Stimulated activated CD4-positive, alpha-beta T cell treated with anti-CD3 and anti-CD28 coated beads, Interleukin-12 subunit alpha, Interleukin-12 subunit beta, amount 100 ng/mL, for 4 hours (primary cell): Measurements from ENCODE around the gene DYNC1I1.
A peak's percentile ranks its signal among the peaks of the same experiment; 100 is the strongest.

Source experiments
- DNase-seq: peaks from one replicate; pipeline ENCODE4 v3.0.0-alpha.2; 2020

Gene DYNC1I1

DNA sequence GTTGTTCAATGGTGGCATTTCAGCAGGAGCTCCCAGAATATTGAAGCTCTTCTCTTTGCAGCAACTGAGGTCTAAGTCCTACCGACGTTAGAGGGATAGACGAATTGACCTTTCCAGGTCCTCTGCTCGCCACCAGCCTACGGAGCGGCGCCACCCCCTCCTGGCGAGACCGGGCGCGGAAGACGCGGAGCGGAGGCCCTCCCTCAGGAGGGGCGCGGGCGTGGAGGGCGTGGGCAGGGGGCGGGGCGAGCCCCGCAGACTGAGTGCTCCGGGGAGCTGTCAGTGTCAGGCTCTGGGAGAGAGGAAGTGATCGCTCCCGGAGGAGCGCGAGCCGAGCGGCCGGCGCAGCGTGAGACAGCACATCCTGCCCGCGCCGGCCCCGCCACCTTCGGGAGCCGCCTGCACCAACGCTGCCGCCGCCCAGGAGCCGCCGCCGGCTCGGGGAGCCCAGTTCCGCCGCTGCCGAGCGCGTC lies at the start of gene DYNC1I1:
TSS of gene DYNC1I1 (plus strand) at position 257 of the 473 bp plus-strand sequence. CDS start 32,176 bp downstream, outside the sequence.
- DNase-seq = peak; percentile 15

DNA sequence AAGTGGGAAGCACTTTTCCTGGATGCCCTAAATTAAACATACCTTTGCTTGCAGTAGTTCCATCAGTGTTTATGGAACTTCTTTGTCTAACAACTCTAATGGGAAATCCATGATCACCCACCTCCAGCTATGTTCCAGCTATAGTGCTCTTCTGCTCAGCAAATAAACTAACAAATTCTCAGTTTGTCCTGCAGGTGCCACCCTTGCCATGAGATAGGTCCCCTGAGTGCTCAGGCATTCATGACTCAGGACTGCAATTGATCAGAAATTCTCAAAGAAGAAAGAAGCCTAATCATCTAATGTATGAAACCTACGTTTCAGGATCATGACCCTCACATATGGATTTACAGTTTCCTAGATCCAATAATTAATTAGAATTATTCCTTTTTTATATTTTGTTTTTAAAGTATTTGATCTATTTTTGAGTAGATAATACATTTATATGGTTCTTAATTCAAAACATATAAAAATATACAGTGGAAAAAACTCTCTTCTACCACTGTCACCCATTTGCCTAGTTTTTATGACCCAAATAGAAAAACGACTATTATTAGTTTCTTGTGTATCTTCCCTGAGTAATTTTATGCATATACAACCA lies 48.7 kb upstream of the DYNC1I1 start:
- DNase-seq = no peak

DNA sequence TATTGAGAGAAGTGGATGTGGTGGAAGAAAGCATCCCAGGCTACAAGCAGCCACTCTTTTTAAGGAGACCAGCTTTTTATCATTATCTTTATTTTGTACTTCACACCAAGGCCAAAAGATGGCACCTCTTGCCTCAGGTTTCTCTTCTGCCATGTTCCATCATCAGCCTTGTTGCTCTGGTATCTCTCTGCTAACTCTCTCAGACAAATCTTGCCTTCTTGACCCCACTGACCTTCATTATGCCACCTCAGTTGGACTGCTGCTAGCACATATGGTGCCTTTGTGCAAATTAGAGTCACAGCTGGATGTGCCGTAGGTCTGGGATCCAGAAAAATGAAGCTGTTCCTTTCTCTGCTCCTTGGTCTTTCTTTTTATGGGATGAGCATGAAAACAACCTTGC lies 47.1 kb upstream of the DYNC1I1 start:
- DNase-seq = no peak

DNA sequence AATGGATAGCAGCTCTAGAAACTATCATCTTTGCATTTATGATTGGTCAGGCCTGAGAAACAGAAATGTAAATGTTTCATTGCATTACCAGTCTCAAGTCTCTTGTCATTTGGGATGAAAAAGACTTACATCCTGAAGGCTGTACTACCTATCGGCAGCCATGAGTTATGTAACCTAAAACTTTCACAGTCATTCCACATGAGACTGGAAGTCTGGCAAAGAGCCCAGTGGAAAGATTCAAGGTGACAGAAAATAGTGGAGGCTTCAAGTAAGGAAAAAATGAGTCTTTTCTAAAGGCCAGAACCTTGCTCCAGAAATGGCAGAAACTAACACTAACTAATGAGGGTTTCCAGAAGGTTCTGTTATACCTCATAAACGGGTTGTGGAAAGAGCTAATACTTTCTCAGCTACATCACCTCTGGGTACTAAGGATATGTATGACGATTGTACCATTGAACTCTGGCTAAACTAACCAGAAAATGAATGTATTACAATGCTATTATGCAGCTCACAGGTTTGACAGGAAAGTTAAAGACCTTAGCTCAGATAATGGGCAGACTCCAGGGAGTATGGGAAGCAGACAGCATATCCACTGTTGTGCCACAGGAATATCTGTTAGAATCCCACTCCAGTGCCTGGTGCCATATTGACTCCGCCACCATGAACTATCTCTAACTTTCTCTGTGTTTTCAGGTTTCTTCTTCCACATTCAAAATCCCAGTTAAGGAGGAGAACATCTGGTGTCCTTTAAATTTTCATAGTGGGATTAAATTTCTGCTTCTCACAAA lies 41.7 kb upstream of the DYNC1I1 start:
- DNase-seq = no peak

DNA sequence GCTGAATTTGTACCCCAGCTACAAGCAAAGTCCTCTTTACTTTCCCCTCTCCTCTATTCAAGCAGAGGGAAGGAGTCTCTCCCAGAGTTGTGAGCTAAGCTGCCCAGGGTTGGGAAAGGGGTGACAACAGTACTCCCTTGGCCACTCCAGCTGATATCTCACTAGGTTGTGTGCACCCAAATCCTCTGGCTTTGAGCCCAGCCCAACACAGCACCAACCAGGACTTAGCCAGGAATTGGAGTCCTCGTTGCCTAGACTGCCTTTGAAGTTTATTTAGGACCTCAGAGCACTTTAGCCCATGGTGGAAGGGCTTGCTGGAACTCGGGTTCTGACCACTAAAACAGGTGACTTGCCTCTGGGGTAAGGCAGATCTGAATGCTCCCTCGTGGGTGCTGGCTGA lies 35.7 kb upstream of the DYNC1I1 start:
- no peak for DNase-seq

DNA sequence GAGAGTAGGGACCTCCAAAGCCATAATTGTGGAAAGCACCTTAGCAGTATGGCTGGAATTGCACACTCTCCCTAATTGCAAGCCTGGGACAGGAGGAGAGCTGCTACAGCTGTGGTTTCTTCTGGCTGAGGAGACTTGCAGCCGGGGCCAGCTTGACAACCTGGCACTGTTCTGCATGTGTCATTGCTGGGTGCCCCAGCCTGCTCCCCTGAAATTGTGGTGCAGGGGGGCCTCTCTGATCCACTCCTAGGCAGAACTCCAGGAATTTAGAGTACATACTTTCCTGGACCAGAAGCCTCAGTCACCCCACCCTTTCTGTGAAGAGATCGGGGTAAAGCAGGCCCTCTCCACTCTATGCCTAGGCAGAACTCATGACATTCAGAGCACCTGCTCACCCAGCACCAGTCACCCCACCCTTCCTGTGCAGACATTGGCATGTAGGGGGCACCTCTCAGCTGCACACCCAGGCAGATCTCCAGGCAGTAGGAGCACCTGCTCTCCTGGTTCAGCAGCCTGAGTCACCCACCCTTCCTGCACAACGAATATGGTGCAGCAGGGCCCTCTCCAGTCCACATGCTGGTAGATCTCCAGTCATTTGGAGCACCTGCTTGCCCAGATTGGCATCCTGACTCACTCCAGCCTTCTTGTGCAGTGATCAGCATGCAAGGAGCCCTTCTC lies 34.4 kb upstream of the DYNC1I1 start:
- DNase-seq = no peak

DNA sequence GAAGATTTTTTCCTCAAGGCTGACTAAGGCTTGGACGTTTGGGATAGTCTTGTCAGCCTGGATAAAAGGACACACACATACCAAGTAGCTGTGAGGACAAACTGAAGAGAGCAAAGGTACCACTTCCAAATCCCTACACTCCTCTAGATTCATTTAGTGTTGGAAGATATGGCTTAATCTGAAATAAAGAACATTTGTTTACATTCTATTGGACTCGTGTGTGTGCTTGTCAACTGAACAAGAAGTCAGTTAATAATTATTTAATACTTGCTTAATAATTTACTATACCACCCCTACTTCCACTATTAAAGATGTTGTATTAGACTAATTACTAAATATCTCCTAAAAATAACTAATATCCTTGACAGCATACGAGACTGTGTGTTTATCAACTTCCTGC lies 23.3 kb upstream of the DYNC1I1 start:
- no peak for DNase-seq

DNA sequence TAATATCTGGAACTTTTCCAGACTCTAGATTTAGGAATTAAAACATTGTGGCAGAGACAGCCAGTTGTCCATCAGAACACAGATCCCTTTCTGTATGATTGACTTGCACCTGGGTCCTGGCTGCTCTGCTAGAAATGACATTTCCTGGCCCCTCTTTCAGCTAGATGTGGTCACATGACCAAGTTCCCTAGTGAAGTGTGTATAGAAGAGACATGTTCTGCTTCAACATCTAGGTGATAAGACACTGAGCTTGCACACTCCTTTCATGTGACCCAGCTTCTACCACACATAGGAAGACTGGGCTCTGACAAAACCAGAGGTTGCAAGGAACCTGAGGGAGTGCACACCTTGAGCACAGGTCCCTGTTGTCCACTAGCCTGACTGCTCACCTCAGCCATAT lies 22.8 kb upstream of the DYNC1I1 start:
- DNase-seq = no peak

DNA sequence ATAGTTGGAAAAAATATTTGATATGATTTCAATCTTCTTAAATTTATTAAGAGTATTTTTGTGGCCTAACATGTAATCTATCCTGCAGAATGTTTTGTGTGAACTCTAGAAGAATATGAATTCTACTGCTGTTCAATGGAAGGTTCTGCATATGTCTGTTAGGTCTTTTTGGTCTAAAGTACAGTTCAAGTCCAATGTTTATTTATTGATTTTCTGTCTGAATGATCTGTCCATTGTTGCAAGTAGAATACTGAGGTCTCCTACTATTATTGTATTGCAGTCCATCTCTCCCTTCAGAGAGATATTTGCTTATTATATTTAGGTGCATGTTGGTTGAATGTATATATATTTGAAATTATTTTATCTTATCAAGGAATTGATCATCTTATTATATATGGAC lies 18.9 kb upstream of the DYNC1I1 start:
- no peak for DNase-seq

DNA sequence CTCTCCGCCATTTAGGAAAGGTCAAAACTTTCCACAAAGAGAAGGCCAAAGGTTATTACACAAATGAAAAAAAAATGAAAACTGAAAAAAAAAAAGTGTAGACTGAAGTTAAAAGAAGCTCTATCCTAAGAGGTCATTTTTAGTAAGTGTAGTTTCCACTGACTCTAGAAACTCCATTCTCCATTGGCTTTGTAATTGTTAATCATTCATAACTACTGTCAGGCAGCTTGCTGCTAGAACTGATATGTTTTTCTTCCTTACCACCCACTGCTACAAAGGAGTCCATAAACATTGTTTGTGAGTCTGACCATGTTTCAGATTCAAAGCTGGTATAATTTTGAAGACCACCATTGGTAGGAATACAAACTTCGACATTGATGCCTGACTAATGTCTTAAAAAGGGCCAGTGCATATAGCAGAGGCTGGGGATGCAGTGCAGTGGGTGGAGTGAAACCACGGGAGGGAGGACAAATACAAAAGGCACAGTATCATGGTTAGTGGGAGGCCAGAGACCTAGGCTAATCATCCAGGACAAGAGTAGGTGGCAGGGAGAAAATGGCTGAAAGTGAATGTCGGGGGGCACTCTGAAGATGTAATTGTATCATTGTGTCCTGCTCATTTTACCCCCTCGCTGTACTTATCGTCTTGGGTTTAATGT lies 16.9 kb upstream of the DYNC1I1 start:
- no peak for DNase-seq

DNA sequence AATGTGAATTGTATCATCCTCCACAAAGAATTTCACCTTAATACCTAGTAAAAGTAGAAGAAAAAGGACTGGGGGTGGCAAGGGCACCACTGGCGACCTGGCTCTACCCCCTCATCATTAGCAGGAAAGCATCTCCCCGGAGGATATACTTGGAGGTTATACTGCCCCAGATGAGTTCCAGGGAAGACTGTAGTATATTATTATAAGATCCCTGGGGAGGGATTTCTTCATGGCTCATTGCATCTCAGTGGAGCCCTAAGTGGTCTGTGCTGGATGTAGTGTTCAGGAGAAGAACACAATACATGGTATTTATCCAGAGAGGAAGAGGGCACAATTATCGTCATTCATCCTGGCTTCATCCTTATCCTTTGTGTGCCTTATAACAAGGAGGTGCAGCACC lies 14.2 kb upstream of the DYNC1I1 start:
- DNase-seq = no peak

DNA sequence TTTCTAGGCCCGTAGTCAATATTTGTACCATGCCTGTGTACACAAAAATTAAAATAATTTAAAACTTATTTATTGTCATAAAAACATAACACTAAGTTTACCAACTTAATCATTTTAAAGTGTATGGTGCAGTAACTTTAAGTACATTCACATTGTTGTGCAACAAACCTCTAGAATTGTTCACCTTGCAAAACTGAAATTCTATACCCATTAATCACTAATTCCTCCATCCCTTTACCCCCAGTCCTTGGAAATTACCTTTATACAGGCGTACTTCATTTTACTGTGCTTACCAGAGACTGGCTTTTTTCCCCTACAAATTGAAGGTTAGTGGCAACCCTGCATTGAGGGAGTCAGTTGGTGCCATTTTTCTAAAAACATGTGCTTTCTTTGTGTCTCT lies 6.3 kb upstream of the DYNC1I1 start:
- no peak for DNase-seq

DNA sequence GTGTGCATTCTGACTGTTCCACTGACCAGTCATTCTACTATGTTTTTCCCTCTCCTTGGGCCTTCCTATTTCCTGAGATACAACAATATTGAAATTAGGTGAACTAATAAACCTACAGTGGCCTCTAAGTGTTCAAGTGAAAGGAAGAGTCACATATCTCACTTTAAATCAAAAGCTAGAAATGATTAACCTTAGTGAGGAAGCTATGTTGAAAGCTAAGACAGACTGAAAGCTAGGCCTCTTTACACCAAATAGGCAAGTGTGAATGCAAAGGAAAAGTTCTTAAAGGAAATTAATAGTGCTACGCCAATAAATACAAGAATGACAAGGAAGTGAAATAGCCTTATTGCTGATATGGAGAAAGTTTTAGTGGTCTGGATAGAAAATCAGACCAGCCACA lies 5.7 kb upstream of the DYNC1I1 start:
- DNase-seq = no peak

DNA sequence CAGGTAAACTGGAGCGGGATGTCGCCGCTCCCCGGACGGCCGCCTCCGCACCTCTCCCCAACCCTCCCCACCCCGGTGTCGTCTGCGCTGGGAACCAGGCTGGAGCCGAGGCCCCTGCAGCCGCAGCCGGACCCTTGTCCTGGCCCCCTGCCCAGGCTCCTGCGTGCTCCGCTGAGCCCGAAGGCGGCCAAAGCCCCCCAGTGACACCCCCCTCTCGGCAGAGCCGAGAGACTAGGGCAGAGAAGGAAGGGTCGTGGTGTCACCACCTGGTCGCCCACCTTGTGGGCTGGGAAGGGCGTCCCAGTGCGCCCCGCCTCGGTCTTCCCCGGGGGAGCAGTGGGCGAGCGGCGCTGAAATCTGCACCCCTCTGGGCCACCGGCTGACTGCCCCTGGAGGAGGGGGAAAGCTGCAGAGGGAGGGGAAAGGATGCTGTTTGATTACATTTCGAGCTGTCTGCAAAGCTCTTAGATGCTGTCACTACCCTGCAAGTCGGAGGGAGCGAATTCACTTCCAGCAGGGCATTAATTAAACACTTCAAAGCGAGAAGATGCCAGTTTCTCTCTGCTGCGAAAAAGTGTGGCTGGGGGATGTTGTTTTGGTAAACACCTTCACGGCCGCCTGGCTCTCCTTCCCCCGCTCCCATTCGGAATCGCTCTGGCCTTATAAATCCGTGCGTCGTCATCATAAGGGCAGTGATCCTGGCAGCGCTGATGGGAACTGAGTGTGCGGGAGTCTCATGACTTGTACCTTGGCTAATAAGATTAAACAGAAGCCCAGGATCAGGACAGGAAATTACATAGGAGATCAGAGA lies 622 bp downstream of the DYNC1I1 start:
- DNase-seq = no peak

DNA sequence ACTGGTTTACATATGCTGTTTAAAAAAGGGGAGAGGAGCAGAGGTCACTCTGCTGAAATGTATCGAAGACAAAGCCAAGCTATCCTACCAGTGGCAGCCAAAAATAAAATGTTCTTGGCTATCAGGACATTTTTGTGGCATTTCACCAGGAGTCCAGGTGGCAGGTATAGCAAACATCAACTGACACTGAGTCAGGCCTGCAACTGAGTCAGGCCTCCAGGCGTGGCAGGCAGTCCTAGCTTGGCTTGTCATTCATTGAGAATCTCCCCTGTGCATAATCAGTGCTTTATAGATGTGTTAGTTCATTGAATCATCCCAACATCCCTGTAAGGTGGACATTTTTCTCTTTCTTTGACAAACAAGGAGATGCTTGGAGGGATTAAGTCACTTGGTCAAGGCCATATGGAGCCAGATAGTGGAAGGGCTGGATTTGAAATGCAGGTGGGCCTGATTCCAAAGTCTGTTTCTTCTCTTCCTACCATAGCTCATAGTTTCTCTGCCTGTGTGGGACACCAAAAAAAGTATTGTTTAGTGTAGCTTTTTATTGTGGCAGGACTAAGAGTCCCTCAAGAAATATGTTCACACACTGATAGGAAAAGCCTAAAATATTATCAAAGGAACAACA lies 4.3 kb downstream of the DYNC1I1 start:
- no peak for DNase-seq

DNA sequence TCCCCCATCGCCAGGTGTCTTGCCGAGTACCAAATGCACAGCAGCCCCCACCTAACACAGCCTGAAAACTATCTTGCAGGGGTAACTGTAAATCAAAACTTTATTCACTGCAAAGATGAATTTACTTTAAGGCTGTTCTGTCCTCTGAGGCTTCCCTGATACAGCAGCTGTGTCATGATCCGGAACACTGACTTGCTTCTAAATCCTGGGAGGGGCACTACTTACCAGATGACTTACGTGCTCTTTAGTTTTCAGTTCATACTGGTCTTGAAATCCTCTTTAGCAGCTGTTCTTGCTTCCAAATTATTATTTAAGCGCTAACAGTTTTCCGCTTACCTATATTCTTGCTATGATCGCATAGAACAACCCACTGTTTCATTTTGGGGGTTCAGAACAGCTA lies 4.9 kb downstream of the DYNC1I1 start:
- DNase-seq = no peak

DNA sequence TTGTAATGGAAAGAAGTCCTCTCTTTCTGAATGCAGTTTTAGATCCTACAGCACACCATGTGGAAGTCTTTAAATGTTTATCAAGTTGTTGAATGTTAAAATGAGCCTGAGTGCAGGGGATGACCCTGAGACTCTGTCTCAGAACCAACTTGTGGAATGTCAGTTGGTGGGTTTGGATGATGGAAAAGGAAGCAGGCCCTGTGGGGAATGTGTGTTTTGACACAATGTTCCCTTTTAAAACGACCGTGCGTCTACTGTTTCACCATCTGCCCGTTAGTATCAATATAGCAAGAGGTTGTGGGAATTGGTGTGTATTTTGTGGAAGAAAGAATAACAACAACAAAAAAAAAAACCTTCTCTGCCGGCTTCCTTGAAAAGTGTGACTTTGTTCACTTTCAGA lies 8.3 kb downstream of the DYNC1I1 start:
- DNase-seq = no peak

DNA sequence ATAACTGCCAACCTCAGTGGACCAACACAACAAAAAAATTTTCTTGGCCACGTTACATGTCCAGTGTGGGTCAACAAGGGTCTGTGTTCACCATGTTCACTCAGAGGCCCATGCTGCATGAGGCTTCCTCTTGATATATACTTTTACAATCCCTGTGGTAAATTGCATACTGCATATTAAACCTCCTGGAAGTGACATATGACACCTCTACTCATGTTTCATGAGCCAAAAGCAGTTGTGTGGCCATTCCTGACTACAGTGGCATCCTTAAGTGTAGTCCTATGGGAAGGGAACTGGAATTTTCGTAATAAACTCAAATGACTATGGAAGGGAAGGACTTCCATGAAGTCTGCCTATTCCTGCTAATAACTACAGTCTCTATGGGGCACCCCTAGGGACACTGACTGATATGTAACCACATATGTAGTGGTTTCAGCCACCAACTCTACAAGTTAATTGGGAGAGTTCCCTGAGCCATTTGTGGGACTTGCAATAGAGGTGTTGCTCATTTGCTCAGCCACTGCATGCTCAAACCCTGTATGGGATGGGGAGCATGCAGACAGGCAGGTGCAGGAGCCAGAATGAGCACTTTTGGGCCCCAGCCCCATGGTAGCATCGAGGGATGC lies 9.7 kb downstream of the DYNC1I1 start:
- DNase-seq = no peak

DNA sequence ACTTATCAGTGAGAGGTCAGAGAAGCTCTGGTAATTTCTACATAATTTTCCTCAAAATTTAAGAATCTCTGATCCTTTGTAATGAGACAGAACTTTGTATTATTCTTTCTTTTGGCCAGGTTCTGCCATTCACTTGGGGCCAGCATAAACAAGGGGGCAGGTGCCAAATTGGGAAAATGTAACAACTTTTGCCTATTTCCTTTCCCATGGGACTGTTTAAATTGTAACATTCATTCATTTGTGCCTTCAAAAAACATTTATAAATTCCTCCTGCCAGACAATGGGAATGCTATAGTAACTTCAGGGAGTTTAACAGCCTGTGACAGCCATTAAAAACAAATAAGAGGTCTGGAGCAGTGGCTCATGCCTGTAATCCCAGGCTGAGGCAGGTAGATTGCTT lies 12.4 kb downstream of the DYNC1I1 start:
- DNase-seq = no peak

DNA sequence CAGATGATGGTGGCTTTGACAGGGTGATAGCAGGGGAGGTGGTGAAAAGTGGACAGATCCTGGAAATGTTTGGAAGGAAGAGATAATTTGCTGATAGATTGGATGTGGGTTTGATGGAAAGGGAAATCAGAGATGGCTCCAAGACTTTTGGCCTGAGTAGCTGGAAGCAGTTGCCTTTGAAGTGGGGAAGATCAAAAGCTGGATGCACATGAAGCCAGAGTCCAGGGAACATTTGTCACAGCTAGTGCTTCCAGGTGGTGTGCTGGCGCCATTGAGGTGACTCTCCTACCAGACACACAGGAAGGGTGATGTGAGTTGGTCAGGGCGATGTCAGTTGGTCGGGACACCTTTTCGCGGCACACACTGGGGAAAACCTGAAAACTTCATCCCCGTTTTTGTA lies 15.9 kb downstream of the DYNC1I1 start:
- DNase-seq = no peak

DNA sequence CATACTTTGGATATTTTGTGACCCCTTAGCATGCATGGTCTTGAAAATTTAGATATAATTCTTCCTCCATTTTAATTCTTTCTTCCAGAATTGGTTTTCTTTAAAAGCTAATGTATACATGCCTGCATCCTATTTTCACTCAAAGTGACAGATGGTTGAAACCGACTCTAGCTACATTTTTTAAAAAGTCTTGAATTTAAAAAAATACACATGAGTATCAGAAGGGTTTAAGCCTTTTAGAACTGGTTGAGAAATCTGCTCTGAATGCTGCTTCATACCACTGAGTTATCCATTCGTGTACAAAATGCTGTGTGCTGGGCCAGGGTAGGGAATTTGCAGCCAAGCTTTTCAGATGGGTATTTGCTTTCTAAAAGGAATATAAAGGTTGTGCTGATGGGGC lies 16.5 kb downstream of the DYNC1I1 start:
- no peak for DNase-seq

DNA sequence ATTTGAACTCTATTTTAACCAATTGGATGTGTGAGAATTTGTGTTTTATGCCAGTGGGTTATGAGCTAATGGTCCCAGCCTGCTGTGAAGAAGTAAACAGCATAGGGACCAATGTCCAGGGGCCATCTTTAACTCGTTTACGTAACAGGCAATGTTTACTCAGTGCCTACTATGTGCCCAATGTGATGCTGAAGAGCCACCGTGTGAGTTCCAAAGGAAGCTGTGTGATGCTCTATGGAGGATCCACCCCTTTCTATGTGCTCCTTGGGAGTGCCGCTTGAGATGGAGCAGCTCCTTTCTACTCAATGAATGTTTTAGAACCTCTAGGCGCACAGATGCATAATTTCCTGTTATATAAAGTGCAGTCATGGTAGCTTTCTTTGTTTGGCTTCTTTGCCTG lies 21.3 kb downstream of the DYNC1I1 start:
- no peak for DNase-seq
